NCI-H1092 (cell line): Measurements from ENCODE around the gene BMP7.
"Not testable (repeated sequence)": the region's sequence is repeated elsewhere in the genome, so short reads cannot be mapped to it uniquely, and the experiment has no call there.

Source experiments
- DNase-seq: peaks from one replicate; lab custom pipeline; 2025; lab: John Stamatoyannopoulos, UW

The BMP7 gene

DNA sequence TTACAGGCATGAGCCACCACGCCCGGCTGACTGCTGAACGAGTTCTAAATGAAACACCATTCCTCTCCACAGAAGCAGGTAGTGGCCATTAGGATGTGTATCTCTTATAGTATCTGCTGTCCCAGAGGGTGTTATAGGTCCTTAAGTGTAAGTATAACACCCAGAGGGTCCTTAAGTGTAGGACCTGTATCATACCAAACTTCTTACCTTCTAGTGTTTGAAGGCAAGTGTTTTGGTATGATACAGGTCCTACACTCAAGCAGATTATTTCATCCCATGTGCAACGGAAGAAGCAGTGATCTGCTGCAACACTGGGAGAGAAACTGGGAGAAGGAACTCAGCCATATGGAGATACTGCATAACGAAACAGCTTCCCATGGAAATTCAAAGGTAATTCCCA lies 17.4 kb downstream of the BMP7 start:
- no peak for DNase-seq

GRCh38 chr20:57248132-57248797 lies 18.2 kb downstream of the BMP7 start:
- DNase-seq, result no peak

GRCh38 chr20:57247292-57247965 lies 19.0 kb downstream of the BMP7 start:
- DNase-seq, result no peak

- DNase-seq, result no peak
Measured at GRCh38 chr20:57245997-57246396, 20.4 kb downstream of the BMP7 start.

DNA sequence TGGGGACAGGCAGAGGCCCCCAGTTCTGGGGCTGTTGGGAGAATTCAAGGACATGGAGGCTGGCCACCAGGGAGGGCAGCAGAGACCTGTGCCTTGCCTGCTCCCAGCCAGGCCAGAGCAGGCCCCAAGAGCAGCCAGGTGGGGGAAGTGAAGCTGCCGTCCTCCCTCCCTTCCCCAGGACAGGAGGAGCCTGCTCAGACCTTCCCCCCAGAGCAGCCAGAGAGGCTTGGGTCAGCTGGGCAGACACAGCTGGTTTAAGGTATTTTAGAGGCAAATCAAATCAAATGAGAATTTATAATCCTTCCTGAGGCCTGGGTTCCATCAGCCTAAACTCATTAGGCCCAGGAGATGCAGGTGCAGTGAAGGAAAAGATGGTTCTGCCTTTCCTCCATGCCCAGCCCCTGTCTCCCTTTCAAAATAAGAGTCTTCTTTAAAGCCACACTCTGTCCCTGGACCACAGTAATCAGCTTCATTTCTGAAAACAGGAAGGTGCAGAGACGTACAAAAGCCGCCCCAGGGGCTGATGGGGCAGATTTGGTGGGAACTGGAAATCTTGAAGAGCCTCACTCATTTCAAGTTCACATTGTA lies 21.7 kb downstream of the BMP7 start:
- no peak for DNase-seq

GRCh38 chr20:57244221-57244585 lies 22.2 kb downstream of the BMP7 start:
- DNase-seq, result no peak

GRCh38 chr20:57243480-57244220 lies 22.8 kb downstream of the BMP7 start:
- DNase-seq, result no peak

DNA sequence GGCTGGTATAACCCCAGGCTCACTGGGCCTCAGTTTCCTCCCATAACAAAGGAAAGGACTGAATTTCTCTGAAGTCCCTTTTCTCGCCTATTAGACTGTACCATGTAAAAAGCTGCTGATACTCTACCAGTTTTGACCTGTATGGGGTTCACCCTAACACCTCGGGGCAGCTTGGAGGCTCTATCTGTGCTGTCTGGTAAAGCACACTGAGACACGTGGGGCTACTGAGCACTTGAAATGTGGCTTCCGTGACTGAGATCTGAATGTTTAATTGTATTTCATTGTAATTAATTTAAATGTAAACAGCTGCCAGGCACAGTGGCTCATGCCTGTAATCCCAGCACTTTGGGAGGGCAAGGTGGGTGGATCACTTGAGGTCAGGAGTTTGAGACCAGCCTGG lies 24.0 kb downstream of the BMP7 start:
- no peak for DNase-seq

- no peak for DNase-seq
Measured at GRCh38 chr20:57241363-57241991, 25.0 kb downstream of the BMP7 start.

DNA sequence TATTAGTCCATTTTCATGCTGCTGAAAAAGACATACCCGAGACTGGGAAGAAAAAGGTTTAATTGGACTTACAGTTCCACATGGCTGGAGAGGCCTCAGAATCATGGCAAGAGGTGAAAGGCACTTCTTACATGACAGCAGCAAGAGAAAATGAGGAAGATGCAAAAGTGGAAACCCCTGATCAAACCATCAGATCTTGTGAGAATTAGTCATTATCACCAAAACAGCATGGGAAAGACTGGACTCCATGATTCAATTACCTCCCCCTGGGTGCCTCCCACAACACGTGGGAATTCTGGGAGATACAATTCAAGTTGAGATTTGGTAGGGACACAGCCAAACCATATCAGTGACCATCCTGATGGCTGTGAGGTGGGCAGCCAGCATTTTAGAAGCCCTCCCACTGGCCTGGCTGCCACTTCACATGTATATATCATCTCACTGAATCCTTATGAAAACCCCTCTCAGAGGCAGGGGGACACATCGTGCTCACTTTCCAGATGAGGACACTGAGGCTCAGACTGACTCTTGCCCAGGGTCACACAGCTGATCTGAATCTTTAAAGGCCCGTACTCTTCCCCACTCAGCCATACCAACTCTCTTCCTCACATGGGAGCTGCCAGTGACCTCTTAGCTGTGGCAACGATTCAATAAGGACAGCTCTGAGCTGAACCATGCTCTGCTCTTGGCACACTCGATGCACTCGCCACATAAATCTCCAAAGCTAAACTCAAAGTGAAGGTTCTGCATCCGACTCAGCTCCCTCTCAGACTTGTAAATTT lies 25.7 kb downstream of the BMP7 start:
- DNase-seq, result no peak

- not testable (repeated sequence) for DNase-seq
Measured at GRCh38 chr20:57239725-57240124, 26.7 kb downstream of the BMP7 start.

DNA sequence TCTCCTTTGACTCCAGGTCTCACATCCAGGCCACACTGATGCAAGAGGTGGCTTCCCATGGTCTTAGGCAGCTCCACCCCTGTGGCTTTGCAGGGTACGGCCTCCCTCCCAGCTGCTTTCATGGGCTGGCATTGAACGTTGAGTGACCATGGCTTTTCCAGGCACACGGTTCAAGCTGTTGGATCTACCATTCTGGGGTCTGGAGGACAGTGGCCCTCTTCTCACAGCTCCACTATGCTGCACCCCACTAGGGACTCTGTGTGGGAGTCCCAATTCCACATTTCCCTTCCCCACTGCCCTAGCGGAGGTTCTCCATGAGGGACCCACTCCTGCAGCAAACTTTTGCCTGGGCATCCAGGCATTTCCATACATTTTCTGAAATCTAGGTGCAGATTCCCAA lies 27.1 kb downstream of the BMP7 start:
- not testable (repeated sequence) for DNase-seq

DNA sequence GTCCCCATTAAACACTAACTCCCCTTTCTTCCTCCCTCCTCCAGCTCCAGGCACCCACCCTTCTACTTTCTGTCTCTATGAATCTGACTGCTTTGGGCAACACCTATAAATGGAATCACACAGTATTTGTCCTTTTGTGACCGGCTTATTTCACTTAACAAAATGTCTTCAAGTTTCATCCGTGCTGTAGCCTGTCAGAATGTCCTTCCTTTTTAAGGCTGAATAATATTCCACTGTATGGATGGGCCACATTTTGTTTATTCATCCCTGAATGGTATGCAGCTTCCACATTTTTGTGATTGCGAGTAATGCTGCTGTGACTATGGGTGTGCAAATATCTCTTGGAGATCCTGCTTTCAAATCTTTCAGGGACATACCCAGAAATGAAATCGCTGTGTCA lies 28.4 kb downstream of the BMP7 start:
- no peak for DNase-seq

GRCh38 chr20:57237585-57237953 lies 28.9 kb downstream of the BMP7 start:
- DNase-seq, result no peak

DNA sequence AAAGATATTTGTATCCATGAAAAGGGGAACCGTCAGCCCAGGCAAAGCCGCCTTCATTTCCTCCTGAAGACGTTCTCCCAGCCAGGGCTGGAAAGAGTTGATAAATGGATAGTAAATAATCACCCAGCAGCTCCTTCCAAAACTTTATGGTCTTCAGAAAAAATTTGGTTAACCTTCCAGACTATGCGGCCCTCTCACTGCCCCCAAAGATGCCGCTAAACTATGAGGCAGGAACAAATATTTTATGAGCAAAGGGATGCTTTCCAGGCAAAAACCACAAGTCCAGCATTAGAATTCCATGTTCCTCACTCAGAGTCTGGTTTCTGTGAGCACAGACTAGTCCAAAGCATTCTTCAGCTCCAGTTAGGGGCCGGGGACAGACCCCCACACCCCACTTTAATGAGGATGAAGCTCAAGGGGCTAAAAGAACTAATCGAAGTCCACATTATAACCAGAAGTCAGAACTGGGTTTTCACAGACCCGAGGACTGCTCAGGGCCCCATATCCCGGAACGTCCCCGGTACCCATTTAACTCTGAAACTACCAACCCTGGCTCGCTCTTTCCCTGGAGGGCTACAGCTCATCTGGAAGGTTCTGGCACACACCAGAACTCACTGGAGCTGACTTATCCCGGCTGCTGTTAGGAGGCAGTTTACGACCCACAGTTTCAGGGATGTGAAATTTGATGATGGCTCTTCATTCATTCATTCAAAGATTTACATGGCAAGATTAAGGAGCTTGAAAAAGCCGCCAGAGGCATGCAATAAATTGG lies 29.4 kb downstream of the BMP7 start:
- DNase-seq, result no peak

- DNase-seq, result no peak
Measured at GRCh38 chr20:57234556-57235251, 31.7 kb downstream of the BMP7 start.

- DNase-seq, result no peak
Measured at GRCh38 chr20:57231951-57232428, 34.5 kb downstream of the BMP7 start.

DNA sequence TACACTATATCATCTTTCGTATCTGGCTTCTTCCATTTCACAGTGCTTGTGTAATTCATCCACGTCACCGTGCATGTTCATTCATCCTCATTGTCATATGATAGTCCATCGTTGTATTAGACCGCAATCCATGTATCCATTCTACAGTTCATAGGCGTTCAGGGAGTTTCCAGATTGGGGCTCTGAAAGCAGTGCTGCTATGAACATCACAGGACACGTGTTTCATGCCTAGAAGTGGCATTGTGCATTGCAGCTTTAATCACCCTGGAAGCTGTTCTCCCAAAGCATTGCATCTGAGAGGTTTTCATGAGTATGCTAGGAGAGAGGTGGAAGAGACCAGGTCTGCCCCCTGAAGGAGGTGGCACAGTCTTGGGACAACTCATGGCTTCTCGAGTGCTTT lies 35.3 kb downstream of the BMP7 start:
- DNase-seq, result no peak

- no peak for DNase-seq
Measured at GRCh38 chr20:57230247-57230646, 36.2 kb downstream of the BMP7 start.

GRCh38 chr20:57229490-57229889 lies 37.0 kb downstream of the BMP7 start:
- DNase-seq, result no peak
